Neural progenitor cell (in vitro differentiated cells): ENCODE data around the gene MAGI2. TPM values are rescaled to one million over a fixed set of nuclear protein-coding genes. Genes with fewer than 3 reads are reported as not detected.
A peak's percentile ranks its signal among the peaks of the same experiment; 100 is the strongest.

Experiments
- DNase-seq: peaks from one replicate; pipeline ENCODE4 v3.0.0-alpha.2; 2016; ENCODE audit warnings: low spot score
- H2AFZ ChIP-seq: fragments of 200-600 bp; sonication (generic); replicated peaks from 2 replicates; pipeline ENCODE4 v1.6.1; 2016; ENCODE audit warnings: antibody characterized with exemption
- H3F3A ChIP-seq: fragments of 200-600 bp; sonication (generic); 2 replicates; pipeline ENCODE4 v1.6.1; 2016; ENCODE audit warnings: antibody characterized with exemption, low read depth
- H3K27ac ChIP-seq: fragments of 200-600 bp; sonication (generic); 2 replicates; pipeline ENCODE4 v1.5.1; 2016; ENCODE audit warnings: mild to moderate bottlenecking
- H3K27me3 ChIP-seq: fragments of 200-600 bp; sonication (generic); 2 replicates; pipeline ENCODE4 v1.6.1; 2016; ENCODE audit warnings: mild to moderate bottlenecking, moderate library complexity
- H3K36me3 ChIP-seq: fragments of 200-600 bp; sonication (generic); 2 replicates; pipeline ENCODE4 v1.5.1; 2016
- H3K4me1 ChIP-seq: fragments of 200-600 bp; sonication (generic); 2 replicates; pipeline ENCODE4 v1.6.1; 2016; ENCODE audit warnings: mixed run types
- H3K4me2 ChIP-seq: fragments of 200-600 bp; sonication (generic); 2 replicates; pipeline ENCODE4 v1.6.1; 2016
- H3K4me3 ChIP-seq: fragments of 200-600 bp; sonication (generic); 2 replicates; pipeline ENCODE4 v1.5.1; 2016
- H3K79me2 ChIP-seq: fragments of 200-600 bp; sonication (generic); 2 replicates; pipeline ENCODE4 v1.6.1; 2016; ENCODE audit warnings: low read depth
- H3K9ac ChIP-seq: fragments of 200-600 bp; sonication (generic); 2 replicates; pipeline ENCODE4 v1.6.1; 2016
- H3K9me3 ChIP-seq: fragments of 200-600 bp; sonication (generic); 2 replicates; pipeline ENCODE4 v1.5.1; 2016; ENCODE audit warnings: low read depth
- H4K20me1 ChIP-seq: fragments of 200-600 bp; sonication (generic); 2 replicates; pipeline ENCODE4 v1.6.1; 2016; ENCODE audit warnings: low read depth
- H3K27ac Mint-ChIP-seq: 3 replicates; pipeline ENCODE4 v1.8.0; 2021; ENCODE audit warnings: mixed read lengths
- H3K27me3 Mint-ChIP-seq: 2 replicates; pipeline ENCODE4 v1.8.0; 2022; ENCODE audit warnings: low read depth, mild to moderate bottlenecking, inconsistent platforms, moderate library complexity, mixed read lengths; ENCODE audit not compliant: insufficient read depth
- H3K36me3 Mint-ChIP-seq: 3 replicates; pipeline ENCODE4 v1.8.0; 2021; ENCODE audit warnings: mixed read lengths
- H3K4me1 Mint-ChIP-seq: 3 replicates; pipeline ENCODE4 v1.8.0; 2021; ENCODE audit warnings: mixed read lengths
- H3K4me3 Mint-ChIP-seq: 3 replicates; pipeline ENCODE4 v1.8.0; 2021; ENCODE audit warnings: mild to moderate bottlenecking, moderate library complexity, mixed read lengths
- H3K9me3 Mint-ChIP-seq: 3 replicates; pipeline ENCODE4 v1.8.0; 2020; ENCODE audit warnings: mixed read lengths
- EZH2 ChIP-seq: fragments of 200-600 bp; sonication (generic); IDR thresholded peaks from 2 replicates; pipeline ENCODE4 v1.6.1; 2017; ENCODE audit warnings: antibody characterized with exemption, mild to moderate bottlenecking, moderate library complexity
- EZH2phosphoT487 ChIP-seq: fragments of 200-600 bp; sonication (generic); IDR thresholded peaks from 2 replicates; pipeline ENCODE4 v1.6.1; 2017; ENCODE audit warnings: antibody characterized with exemption
- total RNA-seq: library from RNA; depleted of rRNA; stranded (reverse); fragments of >200 nt; gene quantifications from 2 replicates; pipeline ENCODE4 v1.2.3, GENCODE V29; 2015; ENCODE audit warnings: low replicate concordance
- TF ChIP-seq, protein P1 (sequence below): fragments of 200-600 bp; sonication (generic); IDR thresholded peaks from 2 replicates; pipeline ENCODE4 v1.5.1; 2017; ENCODE audit warnings: antibody characterized with exemption, mild to moderate bottlenecking

Gene MAGI2
- total RNA-seq, 1 donor from 2014 or later: 5.8 TPM

DNA sequence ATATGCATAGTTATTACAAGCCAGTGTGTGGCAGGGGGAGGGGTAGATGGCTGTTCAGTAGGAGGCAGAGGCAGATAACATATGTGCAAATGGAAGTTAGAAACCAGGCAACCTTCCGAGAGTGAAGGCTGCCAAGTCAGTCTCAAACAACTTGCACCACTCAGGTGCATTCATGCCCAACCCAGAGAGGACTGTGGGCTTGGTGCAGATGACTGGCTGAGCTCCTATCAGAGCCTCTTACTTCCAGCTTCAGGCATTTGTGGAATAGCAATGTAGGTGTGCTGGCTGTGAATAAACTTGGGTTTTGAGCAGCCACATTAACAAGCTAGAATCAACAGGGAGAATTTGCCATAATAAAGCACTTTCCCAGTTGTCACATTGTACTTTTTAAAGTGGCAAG is 865.1 kb downstream of the MAGI2 start:
- Histone ChIP-seq H3K27me3 (no peaks in the 10 kb centered on the region), H3K27ac (no peak overlapping the region), H3K9ac (no peak overlapping the region), H4K20me1 (no peaks in the 10 kb centered on the region), H3K9me3 (no peaks in the 10 kb centered on the region), H3F3A (no peaks in the 10 kb centered on the region), H3K79me2 (no peaks in the 10 kb centered on the region), H3K4me3 (no peak overlapping the region), H3K4me2 (no peak overlapping the region), H3K4me1 (no peaks in the 10 kb centered on the region), H2AFZ (no peak overlapping the region), H3K36me3 (no peaks in the 10 kb centered on the region)
- Mint-ChIP-seq H3K4me1 (peaks cover 8% of the 10 kb centered on the region), H3K9me3 (peaks cover 3% of the 10 kb centered on the region), H3K4me3 (no peak overlapping the region), H3K27me3 (no peaks in the 10 kb centered on the region), H3K36me3 (peaks cover 4% of the 10 kb centered on the region), H3K27ac (no peak overlapping the region)
- TF ChIP-seq, protein P1, sequence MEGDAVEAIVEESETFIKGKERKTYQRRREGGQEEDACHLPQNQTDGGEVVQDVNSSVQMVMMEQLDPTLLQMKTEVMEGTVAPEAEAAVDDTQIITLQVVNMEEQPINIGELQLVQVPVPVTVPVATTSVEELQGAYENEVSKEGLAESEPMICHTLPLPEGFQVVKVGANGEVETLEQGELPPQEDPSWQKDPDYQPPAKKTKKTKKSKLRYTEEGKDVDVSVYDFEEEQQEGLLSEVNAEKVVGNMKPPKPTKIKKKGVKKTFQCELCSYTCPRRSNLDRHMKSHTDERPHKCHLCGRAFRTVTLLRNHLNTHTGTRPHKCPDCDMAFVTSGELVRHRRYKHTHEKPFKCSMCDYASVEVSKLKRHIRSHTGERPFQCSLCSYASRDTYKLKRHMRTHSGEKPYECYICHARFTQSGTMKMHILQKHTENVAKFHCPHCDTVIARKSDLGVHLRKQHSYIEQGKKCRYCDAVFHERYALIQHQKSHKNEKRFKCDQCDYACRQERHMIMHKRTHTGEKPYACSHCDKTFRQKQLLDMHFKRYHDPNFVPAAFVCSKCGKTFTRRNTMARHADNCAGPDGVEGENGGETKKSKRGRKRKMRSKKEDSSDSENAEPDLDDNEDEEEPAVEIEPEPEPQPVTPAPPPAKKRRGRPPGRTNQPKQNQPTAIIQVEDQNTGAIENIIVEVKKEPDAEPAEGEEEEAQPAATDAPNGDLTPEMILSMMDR: no peak
- TF ChIP-seq EZH2 (no peak), EZH2phosphoT487 (no peak)
- no peak for DNase-seq

DNA sequence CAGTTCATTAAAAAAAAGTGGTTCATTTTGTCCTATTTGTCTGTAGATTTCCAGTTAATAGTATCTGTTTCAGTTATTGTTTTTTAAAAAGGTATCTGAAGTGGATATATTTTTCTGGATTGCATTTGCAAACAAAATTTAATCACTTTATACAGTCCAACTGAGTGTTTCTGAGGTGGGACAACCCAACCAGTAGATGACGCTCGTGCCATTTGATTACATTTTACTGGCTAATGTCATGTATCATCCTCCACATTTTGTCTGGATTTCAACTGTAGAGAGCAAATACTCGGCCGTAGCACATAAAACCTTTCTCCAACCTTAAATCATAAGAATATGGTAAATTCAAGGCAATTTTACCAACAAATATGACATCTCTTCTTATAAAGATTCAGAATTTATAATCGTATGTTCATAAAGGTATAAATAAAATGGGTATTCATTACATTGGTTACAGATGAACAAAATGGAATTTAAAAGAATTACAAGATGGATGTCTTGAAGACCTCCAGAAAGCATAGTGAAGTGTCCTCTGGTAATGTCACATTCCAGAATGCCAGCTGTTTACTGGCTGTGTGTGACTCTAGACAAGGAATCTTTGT is 865.9 kb downstream of the MAGI2 start:
- Histone ChIP-seq H3K9ac (no peak overlapping the region), H3F3A (no peaks in the 10 kb centered on the region), H4K20me1 (no peaks in the 10 kb centered on the region), H2AFZ (no peak overlapping the region), H3K4me3 (no peak overlapping the region), H3K36me3 (no peaks in the 10 kb centered on the region), H3K4me2 (no peak overlapping the region), H3K4me1 (no peaks in the 10 kb centered on the region), H3K27ac (no peak overlapping the region), H3K79me2 (no peaks in the 10 kb centered on the region), H3K27me3 (no peaks in the 10 kb centered on the region), H3K9me3 (no peaks in the 10 kb centered on the region)
- H3K36me3 Mint-ChIP-seq: peaks cover 2% of the 10 kb centered on the region
- H3K9me3 Mint-ChIP-seq: peaks cover 2% of the 10 kb centered on the region
- peaks cover 5% of the 10 kb centered on the region for H3K4me1 Mint-ChIP-seq
- peak; percentile 15 for DNase-seq
- H3K27ac Mint-ChIP-seq: no peak overlapping the region
- no peak overlapping the region for H3K4me3 Mint-ChIP-seq
- TF ChIP-seq, protein P1: peak; percentile 46
- no peak for TF ChIP-seq EZH2phosphoT487
- TF ChIP-seq EZH2: no peak
- no peaks in the 10 kb centered on the region for H3K27me3 Mint-ChIP-seq

DNA sequence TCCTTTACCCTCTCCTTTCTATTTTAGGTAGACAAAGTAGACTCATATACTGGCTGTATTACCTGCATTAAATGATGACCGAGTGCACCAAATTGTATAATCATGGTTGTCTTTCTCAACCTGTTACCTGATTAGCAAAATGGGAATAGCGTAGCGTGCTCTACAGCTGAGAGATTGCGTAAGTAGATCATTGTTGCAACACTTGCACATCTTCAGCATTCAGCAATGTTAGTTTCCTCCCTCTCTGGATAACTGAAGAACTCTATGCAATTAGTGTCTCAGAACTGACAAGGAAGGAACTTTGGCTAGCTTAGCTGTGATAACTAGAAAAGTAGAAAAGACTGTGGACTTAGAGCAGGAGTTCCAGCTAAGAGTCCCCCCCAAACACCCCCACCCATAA is 867.5 kb downstream of the MAGI2 start:
- Mint-ChIP-seq H3K9me3 (no peaks in the 10 kb centered on the region), H3K4me1 (peaks cover 2% of the 10 kb centered on the region), H3K36me3 (no peaks in the 10 kb centered on the region), H3K27me3 (no peaks in the 10 kb centered on the region), H3K27ac (no peak overlapping the region), H3K4me3 (no peak overlapping the region)
- H3K4me1 ChIP-seq: no peaks in the 10 kb centered on the region
- H3K4me3 ChIP-seq: no peak overlapping the region
- TF ChIP-seq EZH2 (no peak), EZH2phosphoT487 (no peak)
- TF ChIP-seq, protein P1: no peak
- no peaks in the 10 kb centered on the region for H3F3A ChIP-seq
- H2AFZ ChIP-seq: no peak overlapping the region
- no peak overlapping the region for H3K4me2 ChIP-seq
- no peak overlapping the region for H3K27ac ChIP-seq
- no peak for DNase-seq
- H3K36me3 ChIP-seq: no peaks in the 10 kb centered on the region
- no peaks in the 10 kb centered on the region for H3K79me2 ChIP-seq
- no peak overlapping the region for H3K9ac ChIP-seq
- H3K9me3 ChIP-seq: no peaks in the 10 kb centered on the region
- H4K20me1 ChIP-seq: no peaks in the 10 kb centered on the region
- H3K27me3 ChIP-seq: no peaks in the 10 kb centered on the region
